ENCODE data around the gene MIOX. TPM values are rescaled to one million over a fixed set of nuclear protein-coding genes. Genes with fewer than 3 reads are reported as not detected.

The MIOX gene
- total RNA-seq, 1 experiment from 2014 or later: 1.4 TPM

- Histone ChIP-seq H3K56ac (ENCODE audit: insufficient read length, low read depth, low read length) (no peak overlapping the region), H3K4me1 (ENCODE audit: insufficient read depth, low read length) (no peaks in the 10 kb centered on the region), H4K20me1 (ENCODE audit: control insufficient read depth, insufficient read depth, insufficient read length) (no peaks in the 10 kb centered on the region), H3K23me2 (ENCODE audit: insufficient read length, low read depth, low read length, poor library complexity, severe bottlenecking) (peaks cover 12% of the 10 kb centered on the region), H4K91ac (ENCODE audit: insufficient read length, low read depth, low read length) (no peak overlapping the region), H2BK120ac (ENCODE audit: low read depth, low read length, poor library complexity, severe bottlenecking) (no peak overlapping the region), H3K4me2 (ENCODE audit: insufficient read depth, insufficient read length, low read length) (peak overlapping the region; percentile 93), H3K79me2 (ENCODE audit: insufficient read depth, low read length) (peaks cover 9% of the 10 kb centered on the region; the same call in 1 of the 2 replicates), H2BK20ac (ENCODE audit: low read depth, low read length, poor library complexity, severe bottlenecking) (no peak overlapping the region), H3K18ac (ENCODE audit: insufficient read length, low read depth, low read length) (no peak overlapping the region), H3K9ac (ENCODE audit: extremely low read depth, insufficient read length, low read length) (peak overlapping the region; percentile 76), H3K9me3 (ENCODE audit: control insufficient read depth, low read depth, low read length) (no peaks in the 10 kb centered on the region), H3K14ac (ENCODE audit: insufficient read depth, low read length) (peak overlapping the region; percentile 77), H3T11ph (ENCODE audit: low read length) (no peak overlapping the region), H4K8ac (replicated peaks; ENCODE audit: insufficient read length, low read depth, low read length) (no peak overlapping the region), H2BK12ac (ENCODE audit: insufficient read length, low read depth, low read length) (no peak overlapping the region), H2BK5ac (ENCODE audit: insufficient read length, low read length) (no peak overlapping the region), H3K79me1 (ENCODE audit: insufficient read depth, low read depth, low read length, poor library complexity, severe bottlenecking) (peaks cover 7% of the 10 kb centered on the region), H4K5ac (ENCODE audit: insufficient read length, low read depth, low read length) (no peak overlapping the region), H3K4ac (ENCODE audit: low read depth, low read length) (no peak overlapping the region), H3K27ac (ENCODE audit: insufficient read length, low read depth, low read length) (no peak overlapping the region), H2BK15ac (ENCODE audit: low read depth, low read length) (no peak overlapping the region), H2AK5ac (ENCODE audit: insufficient read length, low read length) (no peak overlapping the region), H2AFZ (ENCODE audit: low read length) (no peak overlapping the region), H3K23ac (ENCODE audit: insufficient read length, low read depth, low read length) (no peak overlapping the region), H3K27me3 (ENCODE audit: insufficient read depth, low read length) (no peaks in the 10 kb centered on the region)
- peak overlapping the region in 1 of 3 experiments; percentile 82; a peak in 2 of 7 replicates for H3K27ac Mint-ChIP-seq
- DNase-seq: peak; percentile 44
- peaks cover 0 to 3% (median 0%) of the 10 kb centered on the region in 3 experiments; a peak in 2 of 7 replicates for H3K36me3 Mint-ChIP-seq (ENCODE audit: insufficient read depth in 1 of 3, low read depth in 3 of 3)
- peak overlapping the region; percentile 92 to 96 for H3K4me3 Mint-ChIP-seq
- no CpG with 5 or more reads among the region's 21 CpGs for WGBS (ENCODE audit: extremely low coverage, insufficient read length, low lambda C conversion rate)
- peaks cover 10 to 14% of the 10 kb centered on the region in 2 experiments for H3K4me1 Mint-ChIP-seq
- H3K9me3 Mint-ChIP-seq: no peaks in the 10 kb centered on the region
- no peak for TF ChIP-seq CTCF (conservative IDR thresholded peaks at IDR 0.05)
- no peaks in the 10 kb centered on the region for H3K27me3 Mint-ChIP-seq (ENCODE audit: low read depth)
These were observed 20.2 kb downstream of the MIOX start for GRCh38 chr22:50506611-50507420.

Data from H9 (cell line).